GM11168 (cell line): ENCODE data around the gene BCAS3.
"Not testable (repeated sequence)": the region's sequence is repeated elsewhere in the genome, so short reads cannot be mapped to it uniquely, and the experiment has no call there.

Source experiments
- in situ Hi-C: fragments of 300-500 bp; cut with MboI; formaldehyde crosslinking; loops from one replicate; pipeline ENCODE4 v1.12.0; 2022; ENCODE audit warnings: low sequenced_read_pairs; ENCODE audit not compliant: unreplicated experiment

BCAS3 gene

GRCh38 chr17:61040666-61041065 is 363.0 kb downstream of the BCAS3 start:
- in situ Hi-C loops, result no loop called here

- in situ Hi-C loops, result not testable (repeated sequence)
These were observed 364.7 kb downstream of the BCAS3 start for GRCh38 chr17:61042348-61042747.

- in situ Hi-C loops, result no loop called here
These were observed 369.9 kb downstream of the BCAS3 start for GRCh38 chr17:61047515-61047914.

- in situ Hi-C loops, result no loop called here
These were observed 370.9 kb downstream of the BCAS3 start for GRCh38 chr17:61048376-61049106.

GRCh38 chr17:61053469-61053868 is 375.8 kb downstream of the BCAS3 start:
- in situ Hi-C loops, result no loop called here

- in situ Hi-C loops, result no loop called here
These were observed 376.8 kb downstream of the BCAS3 start for GRCh38 chr17:61054436-61054835.

GRCh38 chr17:61057257-61057656 is 379.6 kb downstream of the BCAS3 start:
- in situ Hi-C loops, result no loop called here

- in situ Hi-C loops, result no loop called here
These were observed 380.4 kb downstream of the BCAS3 start for GRCh38 chr17:61058066-61058465.

- in situ Hi-C loops, result no loop called here
These were observed 385.9 kb downstream of the BCAS3 start for GRCh38 chr17:61063528-61063927.

GRCh38 chr17:61064087-61064951 is 386.7 kb downstream of the BCAS3 start:
- in situ Hi-C loops, result no loop called here

GRCh38 chr17:61065263-61065773 is 387.7 kb downstream of the BCAS3 start:
- in situ Hi-C loops, result no loop called here

GRCh38 chr17:61066062-61066461 is 388.4 kb downstream of the BCAS3 start:
- in situ Hi-C loops, result no loop called here

GRCh38 chr17:61070649-61071048 is 393.0 kb downstream of the BCAS3 start:
- in situ Hi-C loops, result no loop called here

- in situ Hi-C loops, result no loop called here
These were observed 395.0 kb downstream of the BCAS3 start for GRCh38 chr17:61072648-61073047.

- in situ Hi-C loops, result no loop called here
These were observed 395.5 kb downstream of the BCAS3 start for GRCh38 chr17:61073131-61073530.

- in situ Hi-C loops, result no loop called here
These were observed 396.3 kb downstream of the BCAS3 start for GRCh38 chr17:61073799-61074513.

- in situ Hi-C loops, result no loop called here
These were observed 398.3 kb downstream of the BCAS3 start for GRCh38 chr17:61075988-61076387.

GRCh38 chr17:61076621-61077031 is 399.0 kb downstream of the BCAS3 start:
- in situ Hi-C loops, result no loop called here

GRCh38 chr17:61081959-61082358 is 404.3 kb downstream of the BCAS3 start:
- in situ Hi-C loops, result no loop called here

GRCh38 chr17:61084260-61084659 is 406.6 kb downstream of the BCAS3 start:
- in situ Hi-C loops, result no loop called here

- in situ Hi-C loops, result no loop called here
These were observed 409.4 kb downstream of the BCAS3 start for GRCh38 chr17:61087024-61087423.
